Fibroblast of pulmonary artery (primary cell): Measurements from ENCODE around the gene NXF1.
"Not testable (repeated sequence)": the region's sequence is repeated elsewhere in the genome, so short reads cannot be mapped to it uniquely, and the experiment has no call there.

Source experiments
- DNase-seq: peaks from one replicate; pipeline ENCODE4 v3.0.0-alpha.2; 2010; ENCODE audit warnings: low read depth
- H3K4me3 ChIP-seq: replicated peaks from 2 replicates; pipeline ENCODE4 v1.5.1; 2011; ENCODE audit warnings: low read depth, mild to moderate bottlenecking, control low read depth, low read length, moderate library complexity
- TF ChIP-seq, protein P1 (sequence below): IDR thresholded peaks from 2 replicates; pipeline ENCODE4 v1.5.1; 2011; ENCODE audit warnings: mild to moderate bottlenecking, control low read depth, low read length, inconsistent platforms; ENCODE audit errors: missing control alignments

The NXF1 gene

DNA sequence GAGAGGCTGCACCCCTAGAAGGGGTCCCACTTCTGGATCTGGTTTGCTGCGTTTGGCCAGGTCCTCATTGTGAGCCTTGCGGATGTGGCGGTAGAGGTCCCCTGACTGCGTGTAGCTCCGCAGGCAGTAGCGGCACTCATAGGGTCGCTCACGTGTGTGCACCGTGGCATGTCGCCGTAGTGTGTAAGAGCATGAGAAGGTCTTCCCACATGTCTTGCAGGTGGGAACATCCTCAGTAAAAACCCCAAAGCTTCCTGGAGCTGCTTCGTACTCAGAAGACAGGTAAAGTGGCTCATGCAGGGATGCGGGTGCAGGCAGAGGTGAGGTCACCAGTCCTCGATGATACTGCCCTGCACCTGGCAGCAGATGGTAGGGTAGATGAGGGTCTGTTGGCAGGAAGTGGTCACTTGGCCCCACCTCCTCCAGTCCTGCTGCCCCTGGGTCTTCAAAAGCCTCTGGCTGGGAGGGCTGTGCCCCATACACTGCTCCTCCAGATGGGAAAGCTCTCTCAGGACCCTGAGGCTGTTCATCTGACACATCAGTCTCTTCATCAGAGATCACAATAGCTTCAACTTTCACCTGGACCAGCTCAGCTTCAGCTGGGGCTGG, 53.0 kb downstream of the NXF1 start:
- no peak overlapping the region for H3K4me3 ChIP-seq
- no peak for DNase-seq
- TF ChIP-seq, protein P1, sequence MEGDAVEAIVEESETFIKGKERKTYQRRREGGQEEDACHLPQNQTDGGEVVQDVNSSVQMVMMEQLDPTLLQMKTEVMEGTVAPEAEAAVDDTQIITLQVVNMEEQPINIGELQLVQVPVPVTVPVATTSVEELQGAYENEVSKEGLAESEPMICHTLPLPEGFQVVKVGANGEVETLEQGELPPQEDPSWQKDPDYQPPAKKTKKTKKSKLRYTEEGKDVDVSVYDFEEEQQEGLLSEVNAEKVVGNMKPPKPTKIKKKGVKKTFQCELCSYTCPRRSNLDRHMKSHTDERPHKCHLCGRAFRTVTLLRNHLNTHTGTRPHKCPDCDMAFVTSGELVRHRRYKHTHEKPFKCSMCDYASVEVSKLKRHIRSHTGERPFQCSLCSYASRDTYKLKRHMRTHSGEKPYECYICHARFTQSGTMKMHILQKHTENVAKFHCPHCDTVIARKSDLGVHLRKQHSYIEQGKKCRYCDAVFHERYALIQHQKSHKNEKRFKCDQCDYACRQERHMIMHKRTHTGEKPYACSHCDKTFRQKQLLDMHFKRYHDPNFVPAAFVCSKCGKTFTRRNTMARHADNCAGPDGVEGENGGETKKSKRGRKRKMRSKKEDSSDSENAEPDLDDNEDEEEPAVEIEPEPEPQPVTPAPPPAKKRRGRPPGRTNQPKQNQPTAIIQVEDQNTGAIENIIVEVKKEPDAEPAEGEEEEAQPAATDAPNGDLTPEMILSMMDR: no peak

DNA sequence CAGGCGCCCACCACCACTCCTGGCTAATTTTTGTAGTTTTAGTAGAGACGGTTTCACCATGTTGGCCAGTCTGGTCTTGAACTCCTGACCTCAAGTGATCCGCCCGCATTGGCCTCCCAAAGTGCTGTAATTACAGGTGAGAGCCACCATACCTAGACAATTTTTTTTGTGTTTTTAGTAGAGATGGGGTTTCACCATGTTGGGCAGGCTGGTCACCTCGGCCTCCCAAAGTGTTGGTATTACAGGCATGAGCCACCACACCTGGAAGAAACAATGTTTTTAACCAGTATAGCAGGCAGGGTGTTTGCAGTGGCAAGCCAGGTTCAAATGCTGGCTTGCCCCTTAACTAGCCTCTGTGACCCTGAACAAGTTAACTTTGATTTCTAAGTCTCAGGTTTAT, 55.3 kb downstream of the NXF1 start:
- not testable (repeated sequence) for H3K4me3 ChIP-seq, DNase-seq

DNA sequence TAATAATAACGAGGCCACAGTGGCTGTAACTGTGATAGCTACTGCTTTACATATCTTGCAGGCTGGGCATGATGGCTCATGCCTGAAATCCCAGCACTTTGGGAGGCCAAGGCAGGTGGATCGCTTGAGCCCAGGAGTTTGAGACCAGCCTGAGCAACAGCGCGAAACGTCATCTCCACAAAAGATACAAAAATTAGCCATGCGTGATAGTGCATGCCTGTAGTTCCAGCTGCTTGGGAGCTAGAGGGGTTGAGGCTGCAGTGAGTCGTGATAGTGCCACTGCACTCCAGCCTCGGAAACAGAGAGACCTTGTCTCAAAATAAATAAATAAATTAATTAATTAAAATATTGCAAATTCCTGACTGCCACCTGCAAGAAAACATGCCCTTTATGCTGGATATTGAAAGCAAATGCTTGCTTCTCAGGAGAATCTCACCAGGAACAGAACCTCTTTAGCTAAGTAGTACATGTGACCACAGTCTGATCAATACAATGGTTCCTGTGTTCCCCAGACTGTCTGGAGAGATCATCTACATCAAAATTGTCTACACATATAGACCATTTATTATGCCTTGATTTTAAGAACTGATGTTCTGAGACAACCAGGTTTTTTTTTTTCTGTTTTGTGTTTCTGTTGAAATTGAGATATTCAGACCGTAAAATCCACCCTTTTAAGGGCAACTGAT, 57.6 kb downstream of the NXF1 start:
- no peak overlapping the region for H3K4me3 ChIP-seq

More for the DNA sequence above, 57.6 kb downstream of the NXF1 start:
- DNase-seq: no peak
- TF ChIP-seq, protein P1: no peak
